Trophoblast cell (in vitro differentiated cells and primary cell): Measurements from ENCODE around the gene DGKD.
A peak's percentile ranks its signal among the peaks of the same experiment; 100 is the strongest.

ENCODE experiments used
- DNase-seq, 2 donors: peaks; one replicate each; pipeline ENCODE4 v3.0.0-alpha.2; 2016
- H2AFZ ChIP-seq: 2 replicates; pipeline ENCODE4 v1.6.1; 2013; ENCODE audit warnings: low read length, moderate library complexity, mild to moderate bottlenecking; ENCODE audit not compliant: insufficient read depth, poor library complexity
- H2AK5ac ChIP-seq: 2 replicates; pipeline ENCODE4 v1.6.1; 2013; ENCODE audit warnings: mild to moderate bottlenecking, low read length
- H2BK120ac ChIP-seq: 2 replicates; pipeline ENCODE4 v1.6.1; 2013; ENCODE audit warnings: low read length, mild to moderate bottlenecking, moderate library complexity; ENCODE audit not compliant: insufficient read depth, poor library complexity
- H2BK12ac ChIP-seq: 2 replicates; pipeline ENCODE4 v1.6.1; 2013; ENCODE audit warnings: mild to moderate bottlenecking, low read length, moderate library complexity
- H2BK5ac ChIP-seq: 2 replicates; pipeline ENCODE4 v1.6.1; 2013; ENCODE audit warnings: low read length, low read depth, moderate library complexity, mild to moderate bottlenecking; ENCODE audit not compliant: poor library complexity
- H3K14ac ChIP-seq: 2 replicates; pipeline ENCODE4 v1.6.1; 2013; ENCODE audit warnings: mild to moderate bottlenecking, low read length
- H3K18ac ChIP-seq: 2 replicates; pipeline ENCODE4 v1.6.1; 2013; ENCODE audit warnings: mild to moderate bottlenecking, low read length
- H3K23ac ChIP-seq: 2 replicates; pipeline ENCODE4 v1.6.1; 2013; ENCODE audit warnings: low read length
- H3K27ac ChIP-seq: 2 replicates; pipeline ENCODE4 v1.5.1; 2013; ENCODE audit warnings: low read depth, mild to moderate bottlenecking, inconsistent platforms, low read length, moderate library complexity
- H3K27me3 ChIP-seq: 2 replicates; pipeline ENCODE4 v1.6.1; 2013; ENCODE audit warnings: inconsistent platforms, mild to moderate bottlenecking, low read length, moderate library complexity; ENCODE audit not compliant: insufficient read depth
- H3K36me3 ChIP-seq, 2 experiments: 1 replicate in 1 of 2; 2 replicates in 1 of 2; pipeline ENCODE4 v1.6.1; 2013; ENCODE audit warnings: low read length in 2 of 2, mild to moderate bottlenecking in 2 of 2, moderate library complexity in 1 of 2; ENCODE audit not compliant: insufficient read depth in 2 of 2, control insufficient read depth in 1 of 2
- H3K4ac ChIP-seq: 2 replicates; pipeline ENCODE4 v1.6.1; 2013; ENCODE audit warnings: low read depth, mild to moderate bottlenecking, low read length, moderate library complexity
- H3K4me1 ChIP-seq, 2 experiments: 1 replicate in 1 of 2; 2 replicates in 1 of 2; pipeline ENCODE4 v1.6.1; 2013; ENCODE audit warnings: low read length in 2 of 2, mild to moderate bottlenecking in 2 of 2, moderate library complexity in 1 of 2; ENCODE audit not compliant: insufficient read depth in 2 of 2, control insufficient read depth in 1 of 2
- H3K4me2 ChIP-seq: 2 replicates; pipeline ENCODE4 v1.6.1; 2013; ENCODE audit warnings: inconsistent platforms, mild to moderate bottlenecking, low read length, moderate library complexity
- H3K4me3 ChIP-seq: 2 replicates; pipeline ENCODE4 v1.5.1; 2013; ENCODE audit warnings: mild to moderate bottlenecking, low read depth, low read length, inconsistent platforms
- H3K79me1 ChIP-seq: one replicate; pipeline ENCODE4 v1.6.1; 2013; ENCODE audit warnings: low read length
- H3K79me2 ChIP-seq: 2 replicates; pipeline ENCODE4 v1.6.1; 2013; ENCODE audit warnings: low read length, mild to moderate bottlenecking; ENCODE audit not compliant: control insufficient read depth, insufficient read depth, poor library complexity
- H3K9ac ChIP-seq: 2 replicates; pipeline ENCODE4 v1.6.1; 2013; ENCODE audit warnings: mild to moderate bottlenecking, low read length
- H3K9me3 ChIP-seq: 2 replicates; pipeline ENCODE4 v1.6.1; 2013; ENCODE audit warnings: low read depth, mild to moderate bottlenecking, control low read depth, inconsistent platforms, low read length; ENCODE audit not compliant: insufficient read depth
- H4K12ac ChIP-seq: 2 replicates; pipeline ENCODE4 v1.6.1; 2013; ENCODE audit warnings: low read depth, mild to moderate bottlenecking, low read length, moderate library complexity
- H4K8ac ChIP-seq: 2 replicates; pipeline ENCODE4 v1.6.1; 2013; ENCODE audit warnings: low read depth, mild to moderate bottlenecking, low read length, moderate library complexity
- H4K91ac ChIP-seq: one replicate; pipeline ENCODE4 v1.6.1; 2013; ENCODE audit warnings: low read depth, mild to moderate bottlenecking, low read length, moderate library complexity
- WGBS: extraction: QIAGEN DNeasy Blood & Tissue Kit; methylation state at CpG from one replicate; pipeline ENCODE4 v1.1.7; 2013; ENCODE audit warnings: missing lambda C conversion rate; ENCODE audit not compliant: insufficient read length, insufficient coverage; ENCODE audit errors: extremely low coverage; 5-methylcytosine and 5-hydroxymethylcytosine counted together

Gene DGKD

DNA sequence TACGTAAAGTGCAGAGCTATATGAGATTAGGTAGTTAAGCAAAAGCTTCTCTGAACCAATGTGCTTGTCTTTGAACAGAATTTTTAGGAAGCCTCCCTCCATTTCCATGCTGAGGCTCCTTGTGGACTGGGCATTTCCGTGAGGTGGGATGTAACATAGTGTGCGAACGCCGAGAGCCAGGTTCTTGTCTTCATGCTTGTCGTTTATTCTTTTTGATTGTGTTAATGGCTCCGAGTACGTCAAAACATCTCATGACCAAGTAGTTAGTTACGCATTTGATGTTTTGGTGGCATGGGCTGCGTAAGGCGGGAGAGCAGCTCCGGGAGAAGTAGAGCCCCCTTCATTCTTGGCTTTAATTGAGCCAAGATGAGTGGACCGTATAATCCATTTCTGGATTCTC is 32.9 kb downstream of the DGKD start:
- H3K79me1 ChIP-seq, result no peaks in the 10 kb centered on the region
- H2BK12ac ChIP-seq, result no peak overlapping the region
- H3K4me1 ChIP-seq, result no peaks in the 10 kb centered on the region
- H2BK120ac ChIP-seq, result no peak overlapping the region
- H3K27me3 ChIP-seq, result no peaks in the 10 kb centered on the region
- no peak overlapping the region for H3K4me2 ChIP-seq
- no peak overlapping the region for H4K91ac ChIP-seq
- H2BK5ac ChIP-seq, result no peak overlapping the region
- H2AFZ ChIP-seq, result no peak overlapping the region
- H2AK5ac ChIP-seq, result no peak overlapping the region
- no CpG with 5 or more reads among the region's 13 CpGs for WGBS
- no peak overlapping the region for H3K23ac ChIP-seq
- no peaks in the 10 kb centered on the region for H3K9me3 ChIP-seq
- no peak for DNase-seq
- no peak overlapping the region for H4K8ac ChIP-seq
- H3K4ac ChIP-seq, result no peak overlapping the region
- no peak overlapping the region for H3K18ac ChIP-seq
- no peak overlapping the region for H3K14ac ChIP-seq
- no peak overlapping the region for H4K12ac ChIP-seq
- peaks cover 2% of the 10 kb centered on the region in 2 experiments for H3K36me3 ChIP-seq
- no peak overlapping the region for H3K27ac ChIP-seq
- no peaks in the 10 kb centered on the region for H3K79me2 ChIP-seq
- H3K9ac ChIP-seq, result no peak overlapping the region
- H3K4me3 ChIP-seq, result no peak overlapping the region

GRCh38 chr2:233387667-233388528 is 33.6 kb downstream of the DGKD start:
- no peaks in the 10 kb centered on the region for H3K79me2 ChIP-seq
- no peak overlapping the region for H3K9ac ChIP-seq

GRCh38 chr2:233389601-233390125 is 35.4 kb downstream of the DGKD start:
- Histone ChIP-seq H3K4me2 (no peak overlapping the region), H4K12ac (no peak overlapping the region), H2BK12ac (no peak overlapping the region), H2BK5ac (no peak overlapping the region), H3K14ac (no peak overlapping the region), H4K8ac (no peak overlapping the region), H3K23ac (no peak overlapping the region), H3K9ac (no peak overlapping the region), H3K9me3 (no peaks in the 10 kb centered on the region), H2BK120ac (no peak overlapping the region), H3K36me3 (peaks cover 2% of the 10 kb centered on the region in 2 experiments), H3K4ac (no peak overlapping the region), H4K91ac (no peak overlapping the region), H3K4me1 (no peaks in the 10 kb centered on the region), H2AFZ (no peak overlapping the region), H3K79me2 (no peaks in the 10 kb centered on the region), H2AK5ac (no peak overlapping the region), H3K79me1 (no peaks in the 10 kb centered on the region), H3K27ac (no peak overlapping the region), H3K4me3 (no peak overlapping the region), H3K18ac (no peak overlapping the region), H3K27me3 (no peaks in the 10 kb centered on the region)
- no peak for DNase-seq
- WGBS, result no CpG with 5 or more reads among the region's 8 CpGs

More at GRCh38 chr2:233387667-233388528, 33.6 kb downstream of the DGKD start:
- no peak overlapping the region for H2BK5ac ChIP-seq
- DNase-seq, result no peak
- no peak overlapping the region for H4K12ac ChIP-seq
- H2BK120ac ChIP-seq, result no peak overlapping the region
- H3K4me2 ChIP-seq, result no peak overlapping the region
- H4K91ac ChIP-seq, result no peak overlapping the region
- H3K4ac ChIP-seq, result no peak overlapping the region
- H3K4me1 ChIP-seq, result no peaks in the 10 kb centered on the region
- peak overlapping the region; percentile 8 for H3K4me3 ChIP-seq
- no peak overlapping the region for H3K14ac ChIP-seq
- H2AFZ ChIP-seq, result no peak overlapping the region
- no peak overlapping the region for H3K18ac ChIP-seq
- H2AK5ac ChIP-seq, result no peak overlapping the region
- no CpG with 5 or more reads among the region's 25 CpGs for WGBS
- H4K8ac ChIP-seq, result no peak overlapping the region
- H3K79me1 ChIP-seq, result no peaks in the 10 kb centered on the region
- H3K23ac ChIP-seq, result no peak overlapping the region
- no peak overlapping the region for H2BK12ac ChIP-seq
- H3K27me3 ChIP-seq, result no peaks in the 10 kb centered on the region
- peaks cover 2% of the 10 kb centered on the region in 2 experiments for H3K36me3 ChIP-seq
- no peaks in the 10 kb centered on the region for H3K9me3 ChIP-seq
- no peak overlapping the region for H3K27ac ChIP-seq

- Histone ChIP-seq H3K27ac (no peak overlapping the region), H3K9ac (no peak overlapping the region), H2BK5ac (no peak overlapping the region), H3K27me3 (no peaks in the 10 kb centered on the region), H3K79me2 (no peaks in the 10 kb centered on the region), H4K12ac (no peak overlapping the region), H2AK5ac (no peak overlapping the region), H3K4me1 (no peaks in the 10 kb centered on the region), H4K8ac (no peak overlapping the region), H3K36me3 (peaks cover 2 to 5% of the 10 kb centered on the region in 2 experiments), H3K9me3 (no peaks in the 10 kb centered on the region), H2AFZ (no peak overlapping the region), H2BK120ac (no peak overlapping the region), H3K4me3 (no peak overlapping the region), H3K14ac (no peak overlapping the region), H3K4me2 (no peak overlapping the region), H2BK12ac (no peak overlapping the region), H3K18ac (no peak overlapping the region), H4K91ac (no peak overlapping the region), H3K4ac (no peak overlapping the region), H3K79me1 (no peaks in the 10 kb centered on the region), H3K23ac (no peak overlapping the region)
- no peak for DNase-seq
- WGBS, result no CpG with 5 or more reads among the region's 7 CpGs
Measured at GRCh38 chr2:233395687-233396086, 41.4 kb downstream of the DGKD start.
